ENCODE measurements around the gene UBAC2. TPM values are rescaled to one million over a fixed set of nuclear protein-coding genes. Genes with fewer than 3 reads are reported as not detected.

The UBAC2 gene
- total and polyA plus RNA-seq, 2 donors (not counting 1 experiment from before 2014, with no cell fraction given), result 32.4 to 87.4 TPM

GRCh38 chr13:99217461-99218110, 16.9 kb downstream of the UBAC2 start:
- H3K9ac ChIP-seq (ENCODE audit: insufficient read depth, low read length), result no peak overlapping the region

GRCh38 chr13:99218126-99218525, 17.5 kb downstream of the UBAC2 start:
- no peak overlapping the region for H3K4me2 ChIP-seq (ENCODE audit: extremely low read depth, insufficient read depth, low read length)
- TF ChIP-seq EZH2 (IDR thresholded peaks at IDR 0.05; ENCODE audit: low read length, missing control alignments) (no peak), CTCF (conservative IDR thresholded peaks at IDR 0.05 in 1 of 2, IDR thresholded peaks at IDR 0.05 in 1 of 2; ENCODE audit: low read depth in 1 of 2, low read length in 2 of 2) (no peak)
- no peaks in the 10 kb centered on the region for H3K9me3 ChIP-seq (ENCODE audit: control insufficient read depth, insufficient read depth, low read depth, low read length)
- H4K20me1 ChIP-seq (ENCODE audit: control insufficient read depth, extremely low read depth, insufficient read depth, low read length), result no peaks in the 10 kb centered on the region
- H3K9ac ChIP-seq (ENCODE audit: insufficient read depth, low read length), result no peak overlapping the region
- H3K79me2 ChIP-seq (ENCODE audit: control insufficient read depth, insufficient read depth, low read length), result peaks cover 10% of the 10 kb centered on the region
- no peaks in the 10 kb centered on the region for H3K4me1 ChIP-seq (ENCODE audit: control insufficient read depth, extremely low read depth, insufficient read depth, low read length)
- no peak overlapping the region for H3K4me3 ChIP-seq (replicated peaks in 1 of 4; ENCODE audit: control extremely low read depth in 1 of 4, insufficient read depth in 1 of 4, low read depth in 3 of 4, low read length in 4 of 4)
- H2AFZ ChIP-seq (ENCODE audit: low read length), result no peak overlapping the region
- no peaks in the 10 kb centered on the region for H3K27me3 ChIP-seq (ENCODE audit: control insufficient read depth, insufficient read depth, low read length)
- H3K27ac ChIP-seq (ENCODE audit: insufficient read depth, low read length), result no peak overlapping the region
- no peak for DNase-seq (ENCODE audit: low read depth in 2 of 2)
- no peaks in the 10 kb centered on the region for H3K36me3 ChIP-seq (ENCODE audit: control insufficient read depth, insufficient read depth, low read length)

More at GRCh38 chr13:99217461-99218110, 16.9 kb downstream of the UBAC2 start:
- Histone ChIP-seq H3K4me1 (ENCODE audit: control insufficient read depth, extremely low read depth, insufficient read depth, low read length) (no peaks in the 10 kb centered on the region), H4K20me1 (ENCODE audit: control insufficient read depth, extremely low read depth, insufficient read depth, low read length) (no peaks in the 10 kb centered on the region), H3K4me2 (ENCODE audit: extremely low read depth, insufficient read depth, low read length) (no peak overlapping the region), H3K27me3 (ENCODE audit: control insufficient read depth, insufficient read depth, low read length) (no peaks in the 10 kb centered on the region), H3K4me3 (replicated peaks in 1 of 4; ENCODE audit: control extremely low read depth in 1 of 4, insufficient read depth in 1 of 4, low read depth in 3 of 4, low read length in 4 of 4) (no peak overlapping the region), H3K36me3 (ENCODE audit: control insufficient read depth, insufficient read depth, low read length) (no peaks in the 10 kb centered on the region), H3K27ac (ENCODE audit: insufficient read depth, low read length) (no peak overlapping the region), H3K9me3 (ENCODE audit: control insufficient read depth, insufficient read depth, low read depth, low read length) (no peaks in the 10 kb centered on the region), H2AFZ (ENCODE audit: low read length) (no peak overlapping the region), H3K79me2 (ENCODE audit: control insufficient read depth, insufficient read depth, low read length) (peaks cover 10% of the 10 kb centered on the region)
- no peak for TF ChIP-seq CTCF (conservative IDR thresholded peaks at IDR 0.05 in 1 of 2, IDR thresholded peaks at IDR 0.05 in 1 of 2; ENCODE audit: low read depth in 1 of 2, low read length in 2 of 2)
- no peak for TF ChIP-seq EZH2 (IDR thresholded peaks at IDR 0.05; ENCODE audit: low read length, missing control alignments)
- no peak for DNase-seq (ENCODE audit: low read depth in 2 of 2)

- peak in 1 of 2 donors; percentile 19 for DNase-seq (ENCODE audit: low read depth in 2 of 2)
- Histone ChIP-seq H3K27ac (ENCODE audit: insufficient read depth, low read length) (no peak overlapping the region), H4K20me1 (ENCODE audit: control insufficient read depth, extremely low read depth, insufficient read depth, low read length) (no peaks in the 10 kb centered on the region), H3K79me2 (ENCODE audit: control insufficient read depth, insufficient read depth, low read length) (peaks cover 10% of the 10 kb centered on the region), H3K9ac (ENCODE audit: insufficient read depth, low read length) (no peak overlapping the region), H3K4me2 (ENCODE audit: extremely low read depth, insufficient read depth, low read length) (no peak overlapping the region), H2AFZ (ENCODE audit: low read length) (no peak overlapping the region), H3K9me3 (ENCODE audit: control insufficient read depth, insufficient read depth, low read depth, low read length) (no peaks in the 10 kb centered on the region), H3K27me3 (ENCODE audit: control insufficient read depth, insufficient read depth, low read length) (no peaks in the 10 kb centered on the region), H3K4me3 (replicated peaks in 1 of 4; ENCODE audit: control extremely low read depth in 1 of 4, insufficient read depth in 1 of 4, low read depth in 3 of 4, low read length in 4 of 4) (no peak overlapping the region), H3K4me1 (ENCODE audit: control insufficient read depth, extremely low read depth, insufficient read depth, low read length) (no peaks in the 10 kb centered on the region), H3K36me3 (ENCODE audit: control insufficient read depth, insufficient read depth, low read length) (no peaks in the 10 kb centered on the region)
- TF ChIP-seq CTCF (conservative IDR thresholded peaks at IDR 0.05 in 1 of 2, IDR thresholded peaks at IDR 0.05 in 1 of 2; ENCODE audit: low read depth in 1 of 2, low read length in 2 of 2) (no peak), EZH2 (IDR thresholded peaks at IDR 0.05; ENCODE audit: low read length, missing control alignments) (no peak)
These were observed 17.9 kb downstream of the UBAC2 start for GRCh38 chr13:99218545-99218944.

All from fibroblast of lung (primary cell).